DMS114 treated with DMSO at 0.1 percent for 48 hours (cell line): ENCODE measurements around the gene FGF14.

Experiments used
- DNase-seq: peaks from one replicate; lab custom pipeline; 2025; ENCODE audit not compliant: unreplicated experiment; lab: John Stamatoyannopoulos, UW

FGF14 gene

GRCh38 chr13:101828119-101828518 lies 573.7 kb downstream of the FGF14 start:
- DNase-seq: no peak

- no peak for DNase-seq
Observed at GRCh38 chr13:101817898-101818297, 584.0 kb downstream of the FGF14 start.

- no peak for DNase-seq
Observed at GRCh38 chr13:101811881-101812280, 590.0 kb downstream of the FGF14 start.

GRCh38 chr13:101811284-101811839 lies 590.5 kb downstream of the FGF14 start:
- DNase-seq: no peak

- DNase-seq: no peak
Observed at GRCh38 chr13:101799196-101799595, 602.7 kb downstream of the FGF14 start.

GRCh38 chr13:101798437-101798836 lies 603.4 kb downstream of the FGF14 start:
- no peak for DNase-seq

- no peak for DNase-seq
Observed at GRCh38 chr13:101795460-101795859, 606.4 kb downstream of the FGF14 start.

GRCh38 chr13:101795025-101795424 lies 606.8 kb downstream of the FGF14 start:
- DNase-seq: no peak

GRCh38 chr13:101792189-101792588 lies 609.7 kb downstream of the FGF14 start:
- DNase-seq: no peak

GRCh38 chr13:101785858-101786257 lies 616.0 kb downstream of the FGF14 start:
- DNase-seq: peak; percentile 2

- DNase-seq: no peak
Observed at GRCh38 chr13:101784313-101784712, 617.5 kb downstream of the FGF14 start.

GRCh38 chr13:101783554-101783953 lies 618.3 kb downstream of the FGF14 start:
- no peak for DNase-seq

- no peak for DNase-seq
Observed at GRCh38 chr13:101780211-101780610, 621.6 kb downstream of the FGF14 start.

- no peak for DNase-seq
Observed at GRCh38 chr13:101779147-101779546, 622.7 kb downstream of the FGF14 start.

GRCh38 chr13:101775267-101775666 lies 626.6 kb downstream of the FGF14 start:
- no peak for DNase-seq

- DNase-seq: no peak
Observed at GRCh38 chr13:101774393-101774792, 627.5 kb downstream of the FGF14 start.

GRCh38 chr13:101773062-101773461 lies 628.8 kb downstream of the FGF14 start:
- no peak for DNase-seq

- no peak for DNase-seq
Observed at GRCh38 chr13:101767131-101767530, 634.7 kb downstream of the FGF14 start.

GRCh38 chr13:101763191-101763590 lies 638.7 kb downstream of the FGF14 start:
- no peak for DNase-seq

- peak; percentile 1 for DNase-seq
Observed at GRCh38 chr13:101757446-101758039, 644.3 kb downstream of the FGF14 start.

GRCh38 chr13:101755228-101755887 lies 646.5 kb downstream of the FGF14 start:
- no peak for DNase-seq

- DNase-seq: no peak
Observed at GRCh38 chr13:101752432-101752831, 649.4 kb downstream of the FGF14 start.

GRCh38 chr13:101751488-101751887 lies 650.4 kb downstream of the FGF14 start:
- no peak for DNase-seq
